ENCODE measurements around the gene UBAP1L.

GRCh38 chr15:65154720-65155119 is 39.7 kb upstream of the UBAP1L start:
- TF ChIP-seq POLR2AphosphoS5 (IDR thresholded peaks at IDR 0.05; ENCODE audit: low read depth, low read length) (no peak), TAF1 (IDR thresholded peaks at IDR 0.05; ENCODE audit: borderline replicate concordance, low read depth, low read length) (no peak), POLR2A (IDR thresholded peaks at IDR 0.05; ENCODE audit: low read depth, low read length) (no peak)

Measured in GM12892 (cell line).